ENCODE data around the gene HNRNPUL2.
"Not testable (repeated sequence)": the region's sequence is repeated elsewhere in the genome, so short reads cannot be mapped to it uniquely, and the experiment has no call there.

Gene HNRNPUL2

DNA sequence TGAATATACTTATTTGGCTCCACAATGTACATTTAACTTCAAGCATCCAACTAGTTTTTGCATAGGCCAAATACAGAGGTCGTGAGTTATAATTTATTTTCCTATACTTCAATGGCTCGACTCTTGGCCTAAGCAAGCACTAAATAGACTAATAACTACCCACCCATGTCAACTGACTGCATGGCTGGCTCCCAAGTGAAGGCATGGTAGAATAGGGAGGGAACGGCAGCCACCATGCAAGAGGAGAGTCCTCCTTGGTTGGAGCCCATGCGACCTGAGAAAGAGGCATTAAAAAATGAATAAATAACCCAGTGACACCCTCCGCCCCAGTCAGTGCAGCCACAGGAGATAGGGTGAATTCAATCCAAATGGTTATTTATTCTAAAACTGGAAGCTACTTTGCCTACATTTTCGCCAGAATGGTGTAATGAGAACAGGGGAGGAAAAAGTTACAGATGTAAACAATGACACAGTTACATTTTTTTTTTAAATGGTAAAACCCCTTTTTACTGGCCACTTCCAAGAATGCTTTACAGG is 14.9 kb downstream of the HNRNPUL2 start:
- H3K36me3 ChIP-seq (ENCODE audit: control insufficient read depth, insufficient read depth, low read length) = peaks cover 86% of the 10 kb centered on the region
- peaks cover 3% of the 10 kb centered on the region for H3K4me1 ChIP-seq (ENCODE audit: control insufficient read depth, insufficient read depth, low read length, poor library complexity, severe bottlenecking)
- no peaks in the 10 kb centered on the region for H3K9me3 ChIP-seq (ENCODE audit: control insufficient read depth, low read length)
- no peak overlapping the region for H3K4me3 ChIP-seq (ENCODE audit: extremely low read depth, insufficient read depth, low read length, poor library complexity, severe bottlenecking)
- 96 to 100% methylated on average over 4 to 5 of the region's 6 CpGs for WGBS, 2 experiments (ENCODE audit: insufficient coverage in 2 of 2)
- H3K27ac ChIP-seq (ENCODE audit: low read depth, low read length, severe bottlenecking) = no peak overlapping the region

DNA sequence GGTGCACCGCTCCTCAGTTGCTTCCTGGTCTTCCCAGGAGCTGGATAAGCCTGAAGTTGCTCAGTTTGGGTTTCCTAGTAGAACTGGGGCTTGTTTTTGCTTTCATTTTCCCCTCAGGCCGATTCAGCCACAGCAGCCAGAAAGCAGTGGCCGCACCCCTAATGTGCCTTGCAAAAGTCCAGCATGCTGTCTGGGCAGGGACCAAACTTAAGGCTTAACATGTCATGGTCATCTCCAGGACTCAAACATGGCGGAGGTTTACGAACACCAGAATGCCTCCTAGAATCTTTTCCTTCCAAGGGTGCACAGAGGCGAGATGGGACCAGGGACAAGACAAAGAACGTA is 17.3 kb downstream of the HNRNPUL2 start:
- H3K9me3 ChIP-seq (ENCODE audit: control insufficient read depth, low read length) = no peaks in the 10 kb centered on the region
- peaks cover 3% of the 10 kb centered on the region for H3K4me1 ChIP-seq (ENCODE audit: control insufficient read depth, insufficient read depth, low read length, poor library complexity, severe bottlenecking)
- H3K27ac ChIP-seq (ENCODE audit: low read depth, low read length, severe bottlenecking) = peak overlapping the region; percentile 98
- H3K4me3 ChIP-seq (ENCODE audit: extremely low read depth, insufficient read depth, low read length, poor library complexity, severe bottlenecking) = peak overlapping the region; percentile 21
- 88% methylated on average over 7 of the region's 7 CpGs for WGBS, 2 experiments (ENCODE audit: insufficient coverage in 2 of 2)
- peaks cover 66% of the 10 kb centered on the region for H3K36me3 ChIP-seq (ENCODE audit: control insufficient read depth, insufficient read depth, low read length)

- peaks cover 66% of the 10 kb centered on the region for H3K36me3 ChIP-seq (ENCODE audit: control insufficient read depth, insufficient read depth, low read length)
These were observed 17.8 kb downstream of the HNRNPUL2 start for GRCh38 chr11:62709247-62710000.

GRCh38 chr11:62708793-62709192 is 18.5 kb downstream of the HNRNPUL2 start:
- H3K4me3 ChIP-seq (ENCODE audit: extremely low read depth, insufficient read depth, low read length, poor library complexity, severe bottlenecking) = peak overlapping the region; percentile 35
- WGBS, 2 experiments (ENCODE audit: insufficient coverage in 2 of 2) = 53 to 54% methylated on average over 3 to 7 of the region's 7 CpGs
- H3K4me1 ChIP-seq (ENCODE audit: control insufficient read depth, insufficient read depth, low read length, poor library complexity, severe bottlenecking) = peaks cover 3% of the 10 kb centered on the region
- peak overlapping the region; percentile 98 for H3K27ac ChIP-seq (ENCODE audit: low read depth, low read length, severe bottlenecking)
- H3K36me3 ChIP-seq (ENCODE audit: control insufficient read depth, insufficient read depth, low read length) = peaks cover 63% of the 10 kb centered on the region
- H3K9me3 ChIP-seq (ENCODE audit: control insufficient read depth, low read length) = no peaks in the 10 kb centered on the region

More at GRCh38 chr11:62709247-62710000, 17.8 kb downstream of the HNRNPUL2 start:
- Histone ChIP-seq H3K4me1 (ENCODE audit: control insufficient read depth, insufficient read depth, low read length, poor library complexity, severe bottlenecking) (peaks cover 3% of the 10 kb centered on the region), H3K27ac (ENCODE audit: low read depth, low read length, severe bottlenecking) (peak overlapping the region; percentile 98), H3K9me3 (ENCODE audit: control insufficient read depth, low read length) (no peaks in the 10 kb centered on the region), H3K4me3 (ENCODE audit: extremely low read depth, insufficient read depth, low read length, poor library complexity, severe bottlenecking) (peak overlapping the region; percentile 35)
- WGBS, 2 experiments (ENCODE audit: insufficient coverage in 2 of 2) = 16 to 17% methylated on average over 42 to 45 of the region's 47 CpGs

DNA sequence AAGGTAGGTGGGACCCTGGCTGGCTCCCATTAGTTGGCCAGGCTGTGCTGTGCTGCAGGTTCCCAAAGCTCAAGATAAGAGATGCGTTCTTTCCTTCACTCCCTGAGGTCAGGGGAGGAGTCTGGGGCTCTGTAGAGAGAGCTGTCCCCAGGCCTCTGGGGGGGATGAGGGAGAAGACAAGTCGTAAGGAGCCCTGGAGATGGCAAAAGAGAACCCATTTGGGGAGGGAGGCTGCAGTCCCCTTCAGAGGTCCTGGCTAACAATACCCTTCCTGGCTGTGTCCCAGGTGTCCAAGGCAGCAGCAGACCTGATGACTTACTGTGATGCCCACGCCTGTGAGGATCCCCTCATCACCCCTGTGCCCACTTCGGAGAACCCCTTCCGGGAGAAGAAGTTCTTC is 18.9 kb downstream of the HNRNPUL2 start:
- Histone ChIP-seq H3K4me1 (ENCODE audit: control insufficient read depth, insufficient read depth, low read length, poor library complexity, severe bottlenecking) (peaks cover 3% of the 10 kb centered on the region), H3K4me3 (ENCODE audit: extremely low read depth, insufficient read depth, low read length, poor library complexity, severe bottlenecking) (no peak overlapping the region), H3K9me3 (ENCODE audit: control insufficient read depth, low read length) (no peaks in the 10 kb centered on the region), H3K36me3 (ENCODE audit: control insufficient read depth, insufficient read depth, low read length) (peaks cover 60% of the 10 kb centered on the region), H3K27ac (ENCODE audit: low read depth, low read length, severe bottlenecking) (peak overlapping the region; percentile 98)
- 91 to 93% methylated on average over 4 to 5 of the region's 5 CpGs for WGBS, 2 experiments (ENCODE audit: insufficient coverage in 2 of 2)

GRCh38 chr11:62707277-62707861 is 19.9 kb downstream of the HNRNPUL2 start, which contains the start of the genes BSCL2 and GNG3:
Gene BSCL2, minus strand, starts transcription at chr11:62707424. Its CDS starts 229 bp downstream, at chr11:62707195.
Gene GNG3, plus strand, starts transcription at chr11:62707676. Its CDS starts 620 bp downstream, at chr11:62708296.
- peak within 1 kb of the TSS; percentile 92 for H3K27ac ChIP-seq (ENCODE audit: low read depth, low read length, severe bottlenecking)
- H3K4me1 ChIP-seq (ENCODE audit: control insufficient read depth, insufficient read depth, low read length, poor library complexity, severe bottlenecking) = peaks cover 3% of the 10 kb centered on the region
- 10 to 11% methylated on average over 7 to 9 of the region's 10 CpGs for WGBS, 2 experiments (ENCODE audit: insufficient coverage in 2 of 2)
- peaks cover 60% of the 10 kb centered on the region for H3K36me3 ChIP-seq (ENCODE audit: control insufficient read depth, insufficient read depth, low read length)
- H3K4me3 ChIP-seq (ENCODE audit: extremely low read depth, insufficient read depth, low read length, poor library complexity, severe bottlenecking) = peak within 1 kb of the TSS; percentile 51
- H3K9me3 ChIP-seq (ENCODE audit: control insufficient read depth, low read length) = no peaks in the 10 kb centered on the region

- peak overlapping the region; percentile 92 for H3K27ac ChIP-seq (ENCODE audit: low read depth, low read length, severe bottlenecking)
These were observed 20.4 kb downstream of the HNRNPUL2 start for GRCh38 chr11:62706850-62707247.

DNA sequence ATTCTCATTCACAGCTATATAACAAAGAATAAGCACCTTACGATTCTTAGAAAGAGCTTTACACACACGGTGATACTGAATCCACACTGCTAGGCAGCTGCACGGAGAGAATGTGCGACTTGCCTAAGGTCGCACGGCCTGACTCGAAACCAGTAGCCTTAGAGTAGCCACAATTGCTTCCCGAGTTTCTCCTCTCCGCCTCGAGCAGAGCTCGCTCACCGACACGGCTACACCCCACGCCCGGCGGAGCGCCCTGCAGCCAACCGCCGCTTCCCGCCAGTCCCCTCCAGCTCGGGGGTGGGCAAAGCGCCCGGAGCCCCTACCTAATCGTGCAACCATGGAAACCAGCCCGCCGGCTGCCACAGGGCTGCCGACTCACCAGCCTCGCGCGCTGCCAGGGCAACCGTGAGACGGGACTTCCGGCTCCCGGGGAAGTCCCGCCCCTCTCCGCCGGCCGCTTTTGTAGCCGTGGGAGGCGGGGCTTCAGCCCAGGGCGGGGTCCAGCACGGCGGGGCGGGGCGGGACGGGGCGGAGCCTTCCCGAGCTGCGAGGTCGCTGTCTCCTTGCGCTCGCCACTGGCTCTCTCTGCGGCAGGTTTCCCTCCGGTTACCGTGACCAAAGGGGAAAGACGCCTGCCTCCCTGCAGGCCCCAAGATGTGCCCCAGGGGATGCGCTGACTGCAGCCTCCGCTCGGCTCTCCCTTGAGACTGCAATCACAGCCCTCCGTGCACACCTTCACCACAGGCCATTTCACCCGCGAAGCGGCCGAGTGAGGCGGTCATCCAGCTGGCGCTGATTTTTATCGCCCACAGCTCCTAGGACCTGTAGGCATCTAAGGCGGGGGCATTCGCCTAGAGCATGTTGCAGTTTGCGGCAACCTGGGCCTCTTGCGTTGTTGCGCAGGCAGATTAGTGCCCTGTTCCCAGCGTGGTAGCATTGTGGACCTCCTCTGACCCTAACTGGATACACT is 21.1 kb downstream of the HNRNPUL2 start:
- no peaks in the 10 kb centered on the region for H3K9me3 ChIP-seq (ENCODE audit: control insufficient read depth, low read length)
- peaks cover 60% of the 10 kb centered on the region for H3K36me3 ChIP-seq (ENCODE audit: control insufficient read depth, insufficient read depth, low read length)
- H3K4me1 ChIP-seq (ENCODE audit: control insufficient read depth, insufficient read depth, low read length, poor library complexity, severe bottlenecking) = peaks cover 3% of the 10 kb centered on the region
- 0 to 1% methylated on average over 52 to 71 of the region's 73 CpGs for WGBS, 2 experiments (ENCODE audit: insufficient coverage in 2 of 2)
- H3K27ac ChIP-seq (ENCODE audit: low read depth, low read length, severe bottlenecking) = peak overlapping the region; percentile 92
- H3K4me3 ChIP-seq (ENCODE audit: extremely low read depth, insufficient read depth, low read length, poor library complexity, severe bottlenecking) = peak overlapping the region; percentile 51

More at GRCh38 chr11:62706850-62707247, 20.4 kb downstream of the HNRNPUL2 start:
- Histone ChIP-seq H3K4me1 (ENCODE audit: control insufficient read depth, insufficient read depth, low read length, poor library complexity, severe bottlenecking) (peaks cover 3% of the 10 kb centered on the region), H3K4me3 (ENCODE audit: extremely low read depth, insufficient read depth, low read length, poor library complexity, severe bottlenecking) (peak overlapping the region; percentile 51), H3K36me3 (ENCODE audit: control insufficient read depth, insufficient read depth, low read length) (peaks cover 60% of the 10 kb centered on the region), H3K9me3 (ENCODE audit: control insufficient read depth, low read length) (no peaks in the 10 kb centered on the region)
- 12 to 15% methylated on average over 5 to 6 of the region's 8 CpGs for WGBS, 2 experiments (ENCODE audit: insufficient coverage in 2 of 2)

GRCh38 chr11:62705413-62705812 is 21.8 kb downstream of the HNRNPUL2 start:
- Histone ChIP-seq H3K27ac (ENCODE audit: low read depth, low read length, severe bottlenecking) (peak overlapping the region; percentile 80), H3K36me3 (ENCODE audit: control insufficient read depth, insufficient read depth, low read length) (peaks cover 60% of the 10 kb centered on the region), H3K4me1 (ENCODE audit: control insufficient read depth, insufficient read depth, low read length, poor library complexity, severe bottlenecking) (peaks cover 3% of the 10 kb centered on the region), H3K9me3 (ENCODE audit: control insufficient read depth, low read length) (no peaks in the 10 kb centered on the region), H3K4me3 (ENCODE audit: extremely low read depth, insufficient read depth, low read length, poor library complexity, severe bottlenecking) (peak overlapping the region; percentile 51)
- WGBS, 2 experiments (ENCODE audit: insufficient coverage in 2 of 2) = 75 to 88% methylated on average over 5 to 6 of the region's 7 CpGs

- WGBS, 2 experiments (ENCODE audit: insufficient coverage in 2 of 2) = 90 to 100% methylated on average over 2 of the region's 4 CpGs
- peaks cover 66% of the 10 kb centered on the region for H3K36me3 ChIP-seq (ENCODE audit: control insufficient read depth, insufficient read depth, low read length)
- not testable (repeated sequence) for H3K4me3 ChIP-seq (ENCODE audit: extremely low read depth, insufficient read depth, low read length, poor library complexity, severe bottlenecking)
These were observed 23.3 kb downstream of the HNRNPUL2 start for GRCh38 chr11:62703921-62704320.

More at GRCh38 chr11:62703921-62704320, 23.3 kb downstream of the HNRNPUL2 start:
- not testable (repeated sequence) for H3K27ac ChIP-seq (ENCODE audit: low read depth, low read length, severe bottlenecking); H3K4me1 ChIP-seq (ENCODE audit: control insufficient read depth, insufficient read depth, low read length, poor library complexity, severe bottlenecking); H3K9me3 ChIP-seq (ENCODE audit: control insufficient read depth, low read length)

Data from mesodermal cell (in vitro differentiated cells).